NCI-H748 (cell line): ENCODE measurements around the gene CTDSPL.
"Not testable (repeated sequence)": the region's sequence is repeated elsewhere in the genome, so short reads cannot be mapped to it uniquely, and the experiment has no call there.

Experiments used
- DNase-seq: peaks from one replicate; lab custom pipeline; 2025; ENCODE audit not compliant: unreplicated experiment; lab: John Stamatoyannopoulos, UW

Gene CTDSPL

GRCh38 chr3:38031022-38031994 is 169.6 kb downstream of the CTDSPL start:
- DNase-seq: no peak

GRCh38 chr3:38032328-38032865 is 170.7 kb downstream of the CTDSPL start:
- DNase-seq: no peak

GRCh38 chr3:38033586-38033985 is 171.9 kb downstream of the CTDSPL start:
- DNase-seq: not testable (repeated sequence)
